Measurements from ENCODE around the gene RASSF3.
A peak's percentile ranks its signal among the peaks of the same experiment; 100 is the strongest.

GRCh38 chr12:64608901-64609535 is 1.3 kb upstream of the RASSF3 start:
- TF ChIP-seq CTCF (IDR thresholded peaks at IDR 0.05; ENCODE audit: borderline replicate concordance, extremely low read depth, low read length, poor library complexity, severe bottlenecking) (peak; percentile 2), EZH2 (IDR thresholded peaks at IDR 0.05; ENCODE audit: borderline replicate concordance, low read depth, low read length, severe bottlenecking) (no peak)

All from DND-41 (cell line).